Measurements from ENCODE around the gene A3GALT2. TPM values are rescaled to one million over a fixed set of nuclear protein-coding genes. Genes with fewer than 3 reads are reported as not detected.

A3GALT2 gene
- total RNA-seq, 2 donors from 2014 or later, result not detected

DNA sequence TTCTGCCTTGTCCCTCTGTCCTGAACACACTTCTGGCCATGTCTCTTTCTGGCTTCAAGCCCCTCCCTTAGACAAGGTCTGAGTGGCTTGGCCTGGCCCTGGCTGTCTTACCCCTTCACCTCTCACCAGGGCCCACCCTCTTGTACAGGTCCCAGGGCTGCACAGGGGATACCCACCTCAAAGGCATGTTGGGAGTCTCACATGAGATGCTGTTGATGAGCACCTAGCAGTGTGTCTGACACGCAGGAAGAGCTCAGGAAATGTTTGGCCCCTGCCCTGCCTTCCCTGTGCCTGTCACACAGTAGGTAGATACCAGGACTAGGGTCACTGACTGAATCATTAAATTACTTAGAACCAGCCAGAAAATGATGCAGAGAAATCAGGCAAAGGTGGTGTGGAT, 48.0 kb downstream of the A3GALT2 start:
- Histone ChIP-seq H3K27ac (no peak overlapping the region), H3K4me1 (no peaks in the 10 kb centered on the region)
- intact Hi-C loops (cut with DNase I), result no loop called here

DNA sequence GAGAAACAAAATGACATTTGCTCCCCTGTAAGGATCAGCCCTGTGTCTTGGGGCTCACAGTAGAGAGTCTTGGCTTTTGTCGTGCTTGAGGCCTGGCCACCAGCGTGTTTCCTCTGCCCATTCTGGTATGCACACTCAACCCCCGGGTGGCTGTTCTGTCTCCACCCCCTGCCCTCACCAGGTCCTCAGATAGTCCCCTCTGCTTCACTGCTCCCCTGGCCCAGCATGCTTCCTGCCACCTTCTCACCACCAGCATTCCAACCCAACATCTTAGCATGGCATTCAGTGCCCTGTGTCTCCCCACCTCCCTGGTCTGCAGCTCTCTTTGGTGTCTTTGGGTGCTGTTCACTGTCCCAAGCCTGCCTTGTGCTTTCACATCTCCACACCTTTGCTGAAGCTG, 48.4 kb downstream of the A3GALT2 start:
- intact Hi-C loops (cut with DNase I), result no loop called here
- no peak for DNase-seq
- Histone ChIP-seq H3K9ac (ENCODE audit: low read depth in 2 of 2, low read length in 2 of 2) (no peak overlapping the region), H3K4me1 (no peaks in the 10 kb centered on the region), H3K36me3 (no peaks in the 10 kb centered on the region), H3K9me3 (no peaks in the 10 kb centered on the region), H3K4me3 (no peak overlapping the region), H3K27ac (no peak overlapping the region), H3K27me3 (no peaks in the 10 kb centered on the region)
- TF ChIP-seq, protein P1, sequence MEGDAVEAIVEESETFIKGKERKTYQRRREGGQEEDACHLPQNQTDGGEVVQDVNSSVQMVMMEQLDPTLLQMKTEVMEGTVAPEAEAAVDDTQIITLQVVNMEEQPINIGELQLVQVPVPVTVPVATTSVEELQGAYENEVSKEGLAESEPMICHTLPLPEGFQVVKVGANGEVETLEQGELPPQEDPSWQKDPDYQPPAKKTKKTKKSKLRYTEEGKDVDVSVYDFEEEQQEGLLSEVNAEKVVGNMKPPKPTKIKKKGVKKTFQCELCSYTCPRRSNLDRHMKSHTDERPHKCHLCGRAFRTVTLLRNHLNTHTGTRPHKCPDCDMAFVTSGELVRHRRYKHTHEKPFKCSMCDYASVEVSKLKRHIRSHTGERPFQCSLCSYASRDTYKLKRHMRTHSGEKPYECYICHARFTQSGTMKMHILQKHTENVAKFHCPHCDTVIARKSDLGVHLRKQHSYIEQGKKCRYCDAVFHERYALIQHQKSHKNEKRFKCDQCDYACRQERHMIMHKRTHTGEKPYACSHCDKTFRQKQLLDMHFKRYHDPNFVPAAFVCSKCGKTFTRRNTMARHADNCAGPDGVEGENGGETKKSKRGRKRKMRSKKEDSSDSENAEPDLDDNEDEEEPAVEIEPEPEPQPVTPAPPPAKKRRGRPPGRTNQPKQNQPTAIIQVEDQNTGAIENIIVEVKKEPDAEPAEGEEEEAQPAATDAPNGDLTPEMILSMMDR (IDR thresholded peaks at IDR 0.05), result no peak

More for the DNA sequence above, 48.0 kb downstream of the A3GALT2 start:
- no peak overlapping the region for H3K4me3 ChIP-seq
- no peak for DNase-seq
- no peaks in the 10 kb centered on the region for H3K9me3 ChIP-seq
- no peaks in the 10 kb centered on the region for H3K36me3 ChIP-seq
- TF ChIP-seq, protein P1 (IDR thresholded peaks at IDR 0.05), result no peak
- H3K9ac ChIP-seq (ENCODE audit: low read depth in 2 of 2, low read length in 2 of 2), result no peak overlapping the region
- H3K27me3 ChIP-seq, result no peaks in the 10 kb centered on the region

DNA sequence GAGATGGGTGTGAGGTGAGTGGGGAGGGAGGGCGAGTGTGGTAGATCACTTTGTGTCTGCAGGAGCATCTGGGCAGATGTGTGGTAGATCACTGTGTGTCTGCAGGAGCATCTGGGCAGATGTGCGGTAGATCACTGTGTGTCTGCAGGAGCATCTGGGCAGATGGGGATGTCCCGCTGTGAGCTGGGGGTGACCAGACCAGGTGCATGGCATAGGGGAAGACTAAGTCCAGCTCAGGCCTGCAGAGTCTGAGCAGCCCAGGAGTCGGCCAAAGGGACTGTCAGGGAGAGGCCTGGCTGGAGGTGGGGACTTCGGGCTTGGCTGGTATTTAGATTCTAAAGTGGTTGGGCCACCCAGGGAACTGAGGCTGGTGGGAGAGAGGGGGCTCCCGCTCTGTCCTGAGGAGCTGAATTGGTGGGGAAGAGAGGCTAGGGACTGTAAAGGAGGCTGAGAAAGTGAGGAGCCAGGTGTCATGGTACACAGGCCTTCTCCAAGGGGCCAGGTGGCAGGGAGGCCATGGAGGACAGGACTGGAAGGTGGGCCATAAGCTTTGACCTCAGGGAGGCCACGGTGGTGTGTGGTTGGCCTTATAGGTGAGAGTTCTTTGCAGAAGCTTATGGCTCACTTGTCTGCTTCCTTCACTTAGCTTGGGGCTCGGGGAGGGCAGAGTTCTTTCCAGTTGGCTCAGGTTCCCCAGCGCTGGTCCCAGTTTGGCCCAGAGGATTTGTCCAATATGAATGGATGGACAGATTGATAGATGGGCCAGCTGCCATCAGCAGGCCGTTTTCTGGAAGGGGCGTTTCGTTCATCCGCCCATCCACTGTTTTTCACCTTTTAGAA, 49.0 kb downstream of the A3GALT2 start:
- TF ChIP-seq, protein P1 (IDR thresholded peaks at IDR 0.05), result no peak
- intact Hi-C loops (cut with DNase I), result no loop called here
- H3K9ac ChIP-seq (ENCODE audit: low read depth in 2 of 2, low read length in 2 of 2), result no peak overlapping the region
- no peaks in the 10 kb centered on the region for H3K27me3 ChIP-seq
- no peak overlapping the region for H3K4me3 ChIP-seq
- no peak for DNase-seq
- no peaks in the 10 kb centered on the region for H3K36me3 ChIP-seq
- H3K9me3 ChIP-seq, result no peaks in the 10 kb centered on the region
- H3K27ac ChIP-seq, result no peak overlapping the region
- H3K4me1 ChIP-seq, result no peaks in the 10 kb centered on the region

DNA sequence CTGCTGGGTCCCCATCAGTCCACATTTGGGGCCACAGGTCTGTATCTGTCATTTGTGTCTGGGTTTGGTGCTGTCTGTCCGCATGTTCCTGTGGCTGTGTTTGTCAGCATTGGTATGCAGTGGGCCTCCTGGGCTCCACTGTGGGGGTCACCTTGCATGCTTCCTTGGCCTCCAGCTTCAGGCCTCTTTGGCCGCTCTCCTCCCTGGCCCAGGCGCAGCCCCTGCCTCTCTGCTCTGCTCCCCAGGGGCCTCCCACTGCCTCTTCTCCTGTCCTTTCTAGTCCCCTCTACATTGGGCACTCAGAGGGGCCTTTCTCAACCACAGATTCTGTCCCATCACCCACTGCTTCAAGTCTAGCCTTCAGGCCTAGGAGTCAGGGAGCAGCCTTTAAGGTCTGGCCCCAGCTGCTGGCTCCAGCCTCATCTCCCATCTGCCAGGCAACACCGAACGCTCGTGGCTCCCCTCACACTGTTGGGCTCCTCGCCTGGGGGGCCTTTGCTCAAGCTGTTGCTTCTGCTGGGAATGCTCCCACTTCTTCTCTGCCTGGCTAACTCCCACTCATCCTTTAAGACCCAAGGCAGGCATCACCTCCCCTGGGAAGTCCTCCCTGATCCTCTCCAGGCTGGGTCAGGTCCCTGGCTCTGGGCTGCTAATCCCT, 50.0 kb downstream of the A3GALT2 start:
- H3K4me1 ChIP-seq, result no peaks in the 10 kb centered on the region
- no peaks in the 10 kb centered on the region for H3K36me3 ChIP-seq
- DNase-seq, result no peak

DNA sequence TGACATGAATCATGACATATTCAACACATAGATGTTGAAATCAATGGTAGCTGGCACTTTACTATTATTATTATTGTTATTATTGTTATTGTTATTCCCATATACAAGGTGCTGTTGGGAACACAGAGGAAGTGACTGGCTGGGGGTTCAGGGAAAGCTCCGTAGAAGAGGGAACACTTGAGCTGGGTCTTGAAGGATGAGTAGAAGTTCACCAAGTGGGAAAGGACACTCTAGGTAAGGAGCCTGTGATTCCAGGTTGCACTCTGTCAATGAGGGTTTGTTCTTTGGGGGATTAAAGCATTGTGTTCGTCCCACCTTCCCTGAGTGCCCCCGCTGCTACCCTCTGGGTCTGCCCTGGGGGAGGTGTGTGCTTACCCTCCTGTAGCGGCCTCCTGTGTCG, 50.5 kb downstream of the A3GALT2 start:
- H3K27me3 ChIP-seq, result no peaks in the 10 kb centered on the region
- intact Hi-C loops (cut with DNase I), result no loop called here
- H3K27ac ChIP-seq, result no peak overlapping the region
- TF ChIP-seq, protein P1 (IDR thresholded peaks at IDR 0.05), result no peak
- H3K36me3 ChIP-seq, result no peaks in the 10 kb centered on the region
- H3K4me1 ChIP-seq, result no peaks in the 10 kb centered on the region
- H3K9ac ChIP-seq (ENCODE audit: low read depth in 2 of 2, low read length in 2 of 2), result no peak overlapping the region
- H3K9me3 ChIP-seq, result no peaks in the 10 kb centered on the region
- H3K4me3 ChIP-seq, result no peak overlapping the region
- no peak for DNase-seq

More for the DNA sequence above, 50.0 kb downstream of the A3GALT2 start:
- TF ChIP-seq, protein P1 (IDR thresholded peaks at IDR 0.05), result no peak
- no peak overlapping the region for H3K27ac ChIP-seq
- intact Hi-C loops (cut with DNase I), result no loop called here
- H3K9ac ChIP-seq (ENCODE audit: low read depth in 2 of 2, low read length in 2 of 2), result no peak overlapping the region
- H3K27me3 ChIP-seq, result no peaks in the 10 kb centered on the region
- H3K9me3 ChIP-seq, result no peaks in the 10 kb centered on the region
- H3K4me3 ChIP-seq, result no peak overlapping the region

All from colonic mucosa (tissue), 4 donors.